Stimulated activated CD4-positive, alpha-beta T cell treated with anti-CD3 and anti-CD28 coated beads, Interleukin-15, amount 100 ng/mL, for 48 hours (primary cell): Measurements from ENCODE around the gene BPIFB6.
"Not testable (repeated sequence)": the region's sequence is repeated elsewhere in the genome, so short reads cannot be mapped to it uniquely, and the experiment has no call there.

ENCODE experiments used
- DNase-seq, 2 donors: peaks; one replicate each; pipeline ENCODE4 v3.0.0-alpha.2; 2020; ENCODE audit warnings: low read depth in 2 of 2

Gene BPIFB6

DNA sequence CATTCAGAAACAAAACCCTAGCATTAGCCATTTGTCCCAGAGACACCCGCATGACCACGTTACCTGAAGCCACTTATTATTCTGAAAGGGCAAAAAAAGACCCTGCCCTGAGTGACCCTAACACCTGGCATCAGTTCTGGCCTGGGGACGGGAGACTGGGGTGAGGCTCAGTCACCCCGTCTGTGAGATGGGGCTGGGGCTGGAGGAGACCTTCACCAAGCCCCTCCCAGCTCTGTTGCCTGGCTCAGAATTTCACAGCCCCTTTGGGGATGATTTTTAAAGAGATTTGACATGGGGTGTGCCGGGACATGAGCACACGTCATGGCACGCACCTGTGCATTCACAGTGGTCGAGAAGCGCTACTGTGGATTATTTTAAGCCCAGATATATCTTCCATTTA lies 1.4 kb upstream of the BPIFB6 start:
- DNase-seq: no peak

DNA sequence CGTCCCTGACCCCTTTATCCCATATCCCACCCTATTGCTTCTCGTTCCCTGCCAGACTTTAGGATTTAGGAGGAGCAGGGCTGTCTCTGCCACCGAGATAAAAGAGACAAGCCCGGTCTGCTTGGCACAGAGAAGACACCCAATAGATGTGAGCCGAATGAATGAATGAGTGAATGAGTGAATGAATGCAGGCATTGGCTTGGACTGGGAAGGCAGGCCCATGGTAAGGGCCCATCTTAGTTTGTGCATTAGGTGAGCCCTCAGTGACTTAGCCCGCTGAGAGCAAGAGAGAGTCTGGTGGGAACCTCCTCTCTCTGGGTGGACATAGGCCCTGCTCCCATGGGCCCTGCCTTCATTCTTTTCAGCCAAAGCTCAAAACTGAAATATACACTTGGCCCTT lies 879 bp upstream of the BPIFB6 start:
- DNase-seq: no peak

DNA sequence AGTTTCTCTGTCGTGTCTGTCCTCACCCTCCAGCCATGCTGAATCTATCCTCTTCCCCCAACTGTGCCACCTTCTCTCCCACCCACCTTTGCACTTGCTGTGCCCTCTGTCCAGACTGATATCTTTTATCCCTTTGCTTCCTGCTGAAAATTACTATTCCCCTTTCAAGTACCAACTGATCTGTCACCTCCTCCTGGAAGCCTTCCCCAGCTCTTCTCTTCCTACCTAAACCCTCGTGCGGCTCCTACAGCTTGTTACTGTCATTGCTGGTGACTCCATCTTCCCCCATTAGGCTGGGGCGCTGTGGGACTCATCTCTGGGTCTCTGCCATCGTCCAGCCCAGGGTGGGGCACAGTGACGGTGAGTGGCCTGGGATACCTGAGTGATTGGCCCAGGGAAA lies 1.1 kb downstream of the BPIFB6 start:
- no peak for DNase-seq

DNA sequence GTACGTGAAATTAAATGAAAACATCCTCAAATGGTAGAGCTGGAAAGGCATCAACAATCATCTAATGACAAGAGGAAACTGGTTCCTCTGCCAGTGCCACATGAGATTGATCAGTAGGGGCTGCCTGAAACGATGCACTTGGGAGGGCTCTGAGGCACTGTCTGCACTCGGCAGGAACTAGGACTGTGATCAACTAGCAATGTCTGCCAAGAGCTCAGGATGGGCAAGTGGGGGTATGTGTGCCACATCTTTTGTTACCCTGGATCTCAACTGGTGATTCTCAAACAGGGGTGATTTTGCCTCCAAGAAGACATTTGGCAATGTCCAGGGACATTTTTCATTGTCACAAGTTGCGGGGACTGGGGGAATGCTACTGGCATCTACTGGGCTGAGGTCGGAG lies 1.9 kb downstream of the BPIFB6 start:
- no peak for DNase-seq

DNA sequence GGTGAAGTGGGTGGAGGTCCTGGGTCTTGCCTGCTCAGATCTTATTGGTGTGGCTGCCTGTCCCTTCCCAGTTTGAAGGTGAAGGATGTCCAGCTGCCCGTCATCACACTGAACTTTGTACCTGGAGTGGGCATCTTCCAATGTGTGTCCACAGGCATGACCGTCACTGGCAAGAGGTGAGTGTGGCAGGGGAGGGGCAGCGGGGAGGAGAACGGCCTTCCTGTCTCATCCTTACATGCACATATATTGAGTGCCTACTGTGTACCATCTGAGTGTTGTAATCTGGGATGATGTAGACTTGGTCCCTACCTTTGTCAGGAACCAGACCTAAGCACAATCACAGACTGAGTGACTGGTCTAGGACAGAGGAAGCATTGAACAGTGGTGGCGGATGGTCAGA lies 2.7 kb downstream of the BPIFB6 start:
- DNase-seq: no peak

DNA sequence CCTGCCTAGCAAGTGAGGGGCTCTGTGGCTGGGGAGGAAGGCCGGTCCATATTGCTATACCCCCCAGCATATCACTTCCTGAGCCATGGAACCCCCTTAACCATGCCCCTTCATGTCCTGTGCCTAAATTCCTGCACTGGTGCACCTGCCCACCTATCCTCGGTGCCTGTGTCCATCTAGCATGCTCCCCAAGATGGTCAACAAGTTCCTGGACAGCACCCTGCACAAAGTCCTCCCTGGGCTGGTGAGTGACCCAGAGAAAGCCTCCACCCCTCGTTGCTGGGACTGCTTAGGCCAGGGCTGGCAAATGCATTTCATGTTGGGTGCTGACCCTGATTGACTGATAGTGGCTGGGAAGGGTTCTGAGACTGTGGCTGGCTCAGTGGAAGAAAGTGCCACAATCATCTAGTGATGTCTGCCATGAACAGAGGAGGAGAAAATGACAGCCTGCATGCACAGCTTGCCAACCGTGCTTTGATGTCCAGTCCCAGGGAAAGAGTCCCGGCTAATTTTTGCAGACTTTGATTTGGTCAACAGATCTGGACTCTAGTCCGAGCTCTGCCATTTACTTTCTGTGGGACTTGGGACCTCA lies 3.5 kb downstream of the BPIFB6 start:
- DNase-seq: no peak

DNA sequence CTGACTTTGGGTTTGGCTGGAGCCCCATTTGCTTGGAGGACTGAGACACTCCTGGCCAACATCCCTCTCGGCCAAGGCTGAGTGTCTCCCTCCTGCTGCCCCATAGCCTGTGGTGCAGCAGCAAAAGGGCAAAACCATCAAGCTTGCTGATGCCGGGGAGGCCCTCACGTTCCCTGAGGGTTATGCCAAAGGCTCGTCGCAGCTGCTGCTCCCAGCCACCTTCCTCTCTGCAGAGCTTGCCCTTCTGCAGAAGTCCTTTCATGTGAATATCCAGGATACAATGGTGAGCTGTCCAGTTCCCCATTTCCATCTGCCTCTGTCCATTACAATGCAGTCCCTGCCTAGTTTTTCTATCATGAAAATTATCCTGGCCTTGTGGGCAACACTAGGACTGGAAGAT lies 6.0 kb downstream of the BPIFB6 start:
- no peak for DNase-seq

DNA sequence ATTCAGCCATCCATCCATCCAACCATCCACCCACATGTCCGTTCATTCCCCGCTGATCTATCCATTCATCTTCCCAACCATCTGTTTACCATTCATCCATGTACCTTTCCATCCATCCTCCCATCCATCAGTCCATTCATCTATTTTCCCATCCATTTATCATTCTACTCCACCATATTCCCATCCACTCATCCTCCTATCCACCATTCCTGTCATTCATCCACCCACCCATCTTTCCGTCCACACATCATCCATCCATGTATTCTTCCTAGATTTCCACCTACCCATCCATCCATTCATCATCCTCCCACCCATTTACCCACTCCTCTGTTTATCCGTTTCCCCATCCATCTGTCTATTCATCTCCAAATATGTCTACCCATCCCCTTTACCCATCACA lies 6.8 kb downstream of the BPIFB6 start:
- no peak for DNase-seq

DNA sequence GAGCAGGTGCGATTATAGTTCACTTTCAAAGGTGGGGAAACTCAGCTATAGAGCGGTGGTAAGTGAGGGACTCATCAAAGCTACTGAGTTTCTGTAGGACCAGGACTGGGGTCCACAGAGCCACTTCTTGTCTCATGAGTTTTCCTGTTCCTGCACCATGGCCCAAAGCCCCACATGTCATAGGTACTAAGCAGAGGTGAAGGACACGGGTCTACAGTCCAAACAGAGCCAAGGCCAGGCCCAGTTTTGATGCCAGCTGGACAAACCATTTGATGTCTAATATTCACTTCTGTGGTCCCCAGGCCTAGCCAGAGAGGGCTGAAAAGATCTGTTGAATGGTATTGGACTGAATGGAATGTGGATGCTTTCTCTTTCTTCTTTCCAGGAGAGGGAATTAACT lies 11.0 kb downstream of the BPIFB6 start:
- DNase-seq: no peak

DNA sequence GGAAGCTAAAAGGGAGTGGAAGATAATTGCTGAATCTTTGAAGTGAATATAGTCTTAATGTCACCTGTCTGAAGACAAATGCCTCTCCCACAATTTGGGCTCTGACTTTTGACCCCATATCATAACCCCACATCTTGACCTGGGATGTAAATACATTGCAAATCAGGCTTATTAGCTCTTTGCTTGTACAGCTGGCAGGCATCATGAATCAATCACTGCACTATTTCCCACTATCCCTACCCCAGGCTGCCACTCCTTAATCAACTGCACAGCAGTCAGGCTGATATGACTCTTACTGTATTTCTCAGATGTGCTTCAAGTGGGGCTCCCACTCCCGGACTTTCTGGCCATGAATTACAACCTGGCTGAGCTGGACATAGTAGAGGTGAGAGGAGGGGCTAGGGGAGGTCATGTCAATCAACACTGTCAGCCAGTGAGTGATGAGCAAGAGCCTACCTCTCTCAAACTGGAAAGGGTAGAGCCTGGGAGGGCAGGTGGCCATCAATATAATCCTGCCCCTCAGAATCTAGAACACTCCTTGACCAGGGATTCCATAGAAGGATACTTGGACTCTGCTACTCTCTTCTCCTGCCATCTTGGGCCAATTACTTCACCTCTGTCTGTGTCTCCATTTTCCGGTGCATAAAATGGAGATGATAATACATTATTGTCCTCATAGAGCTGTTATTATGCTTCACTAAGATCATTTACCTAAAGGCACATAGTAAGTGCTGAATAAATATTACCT lies 11.7 kb downstream of the BPIFB6 start:
- DNase-seq: no peak

DNA sequence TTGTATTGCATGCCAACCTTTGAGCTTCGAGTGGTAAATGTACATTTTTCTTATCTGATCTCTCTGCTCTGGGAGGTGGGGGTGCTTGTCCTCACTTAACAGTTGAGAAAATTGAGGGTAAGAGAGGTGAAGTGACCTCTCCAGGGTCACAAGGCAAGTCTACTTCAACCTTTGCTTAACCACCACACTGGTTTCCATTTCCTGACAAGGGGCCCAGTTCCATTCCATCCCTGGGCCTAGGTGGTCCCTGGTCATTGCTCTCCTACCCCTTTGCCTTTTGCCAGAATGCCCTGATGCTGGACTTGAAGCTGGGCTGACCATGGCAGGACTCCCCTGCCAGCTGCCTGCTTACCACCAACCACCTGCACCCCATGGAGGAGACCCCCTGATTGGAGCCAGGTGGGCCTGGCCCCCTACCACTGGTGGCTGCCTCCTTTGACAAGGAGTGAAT lies 12.3 kb downstream of the BPIFB6 start:
- DNase-seq: no peak

DNA sequence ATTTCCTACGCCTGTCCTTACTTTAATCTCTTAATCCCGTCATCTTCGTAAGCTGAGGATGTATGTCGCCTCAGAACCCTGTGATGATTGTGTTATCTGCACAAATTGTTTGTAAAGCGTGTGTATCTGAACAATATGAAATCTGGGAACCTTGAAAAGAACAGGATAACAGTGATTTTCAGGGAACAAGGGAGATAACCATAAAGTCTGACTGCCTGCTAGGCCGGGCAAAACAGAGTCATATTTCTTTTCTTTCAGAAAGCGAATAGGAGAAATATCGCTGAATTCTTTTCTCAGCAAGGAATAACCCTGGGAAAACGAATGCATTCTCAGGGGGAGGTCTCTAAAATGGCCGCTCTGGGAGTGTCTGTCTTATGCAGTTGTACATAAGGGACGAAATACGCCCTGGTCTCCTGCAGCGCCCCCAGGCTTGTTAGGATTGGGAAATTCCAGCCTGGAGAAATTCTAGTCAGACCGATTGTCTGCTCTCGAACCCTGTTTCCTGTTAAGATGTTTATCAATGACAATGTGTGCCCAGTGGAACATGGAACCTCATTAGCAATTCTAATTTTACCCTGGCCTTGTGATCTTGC lies 13.8 kb downstream of the BPIFB6 start:
- DNase-seq: not testable (repeated sequence)

DNA sequence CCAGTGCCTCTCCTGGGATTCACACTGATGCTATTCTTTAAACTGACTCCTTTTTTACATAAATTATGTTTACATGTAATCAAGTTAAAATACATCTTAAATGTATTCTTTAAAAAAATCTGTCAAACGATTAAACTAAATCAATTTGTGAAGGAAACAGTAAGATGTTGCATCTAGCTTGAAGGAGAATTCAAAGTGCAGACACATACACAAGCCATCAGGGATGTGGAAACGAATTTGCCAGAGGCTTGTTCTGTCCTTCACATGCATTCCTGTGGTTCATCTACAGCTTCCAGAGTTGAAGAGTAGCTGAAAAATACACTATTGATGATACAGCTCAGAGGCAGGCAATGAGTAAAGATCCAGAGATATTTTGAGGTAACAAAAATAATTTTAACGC lies 15.0 kb downstream of the BPIFB6 start:
- DNase-seq: no peak

DNA sequence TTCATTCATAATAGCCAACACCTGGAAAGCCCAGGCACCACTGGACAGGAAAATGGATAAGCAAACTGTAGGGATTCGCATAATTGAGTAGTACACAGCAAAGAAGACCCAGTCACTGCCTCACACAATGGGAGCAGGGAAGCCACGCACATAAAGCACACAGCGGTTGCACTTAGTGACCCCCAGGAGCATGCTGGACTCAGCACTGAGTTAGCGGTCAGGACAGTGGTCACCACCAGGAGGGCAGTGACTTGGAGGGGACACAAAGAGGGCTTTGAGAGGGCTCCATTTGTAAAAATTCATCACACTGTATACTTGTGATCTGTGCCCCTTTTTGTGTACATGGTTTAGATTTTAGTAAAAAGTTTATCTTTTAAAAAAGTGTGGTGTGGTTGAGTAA lies 19.9 kb downstream of the BPIFB6 start:
- DNase-seq: no peak

DNA sequence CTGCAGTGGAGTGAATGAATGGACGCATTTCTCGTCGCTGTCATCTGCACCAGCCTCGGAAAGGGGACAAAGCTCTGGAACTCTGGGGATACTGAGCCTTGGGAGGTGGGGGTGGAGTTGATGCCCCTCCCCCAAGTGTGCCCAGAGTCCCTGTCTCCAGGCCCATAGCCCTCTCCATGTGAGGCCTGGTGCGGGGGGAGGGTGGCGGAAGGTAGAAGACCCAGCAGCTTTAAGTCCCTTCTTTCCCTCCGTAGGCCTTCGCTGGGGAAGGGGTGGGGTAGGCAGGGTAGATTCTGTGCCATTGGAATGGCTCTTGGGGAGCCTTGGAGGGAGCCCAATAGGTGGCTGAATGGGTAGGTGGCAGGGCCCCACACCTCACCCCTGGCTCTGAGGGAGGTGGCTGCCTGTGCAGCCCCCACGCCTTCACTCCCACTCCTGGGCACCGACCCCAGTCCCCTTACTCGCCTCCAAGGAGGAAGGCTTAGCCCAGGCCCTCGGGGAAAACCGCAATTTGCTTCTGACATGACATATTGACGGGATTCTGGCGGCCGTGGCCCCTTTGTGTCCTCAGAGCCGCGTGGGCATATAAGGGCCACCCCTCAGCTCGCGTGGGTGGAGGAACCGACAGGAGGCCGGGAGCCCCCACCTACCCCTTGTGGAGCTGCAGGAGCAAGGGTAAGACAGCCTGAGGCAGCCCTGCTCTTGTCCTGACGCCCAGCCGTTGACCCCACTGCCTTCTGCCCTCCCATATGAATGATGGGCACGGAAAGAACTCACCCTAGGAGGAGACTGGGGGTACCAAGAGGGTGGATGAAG lies 22.1 kb downstream of the BPIFB6 start, which contains the start of gene BPIFB3:
TSS of gene BPIFB3 (plus strand) at position 613 of the 816 bp plus-strand sequence. CDS start 1,533 bp downstream, outside the sequence.
- no peak for DNase-seq

DNA sequence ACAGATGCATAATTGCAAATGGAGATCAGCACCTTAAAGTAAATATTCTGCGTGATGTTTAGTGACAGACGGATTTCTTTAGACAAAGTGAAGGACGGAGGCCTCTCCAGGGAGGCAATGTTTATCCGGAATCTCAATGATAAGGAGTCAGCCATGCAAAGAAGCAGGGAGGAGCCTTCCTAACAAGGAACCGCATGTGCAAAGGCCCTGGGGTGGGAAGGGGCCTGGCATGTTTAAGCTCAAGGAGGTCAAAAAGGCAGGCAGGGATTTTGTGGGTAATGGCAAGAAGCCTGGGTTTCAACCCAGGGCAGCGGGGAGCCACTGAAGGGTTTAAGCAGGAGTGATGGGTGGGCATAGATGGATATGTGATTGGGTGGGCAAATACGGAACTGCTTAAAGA lies 22.9 kb downstream of the BPIFB6 start:
- no peak for DNase-seq

DNA sequence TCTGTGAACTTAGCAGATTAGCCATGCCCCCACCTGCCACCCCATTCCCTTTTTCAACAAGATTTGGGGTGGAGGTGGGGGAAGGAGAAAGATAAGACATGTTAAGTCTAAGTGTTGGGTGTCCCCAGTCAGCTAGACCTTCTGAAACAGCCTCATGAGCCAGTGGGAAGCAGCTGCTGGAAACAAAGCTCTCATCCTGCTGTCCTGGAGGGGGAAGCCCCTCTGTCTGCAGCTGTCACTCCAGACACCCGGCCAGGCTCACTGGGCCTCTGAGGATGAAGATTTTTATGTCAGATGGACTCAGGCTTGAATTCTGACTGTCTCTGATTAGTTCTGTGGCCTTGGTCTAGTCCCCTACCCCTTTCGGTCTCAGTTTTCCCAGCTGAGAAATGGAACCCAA lies 23.3 kb downstream of the BPIFB6 start:
- no peak for DNase-seq

DNA sequence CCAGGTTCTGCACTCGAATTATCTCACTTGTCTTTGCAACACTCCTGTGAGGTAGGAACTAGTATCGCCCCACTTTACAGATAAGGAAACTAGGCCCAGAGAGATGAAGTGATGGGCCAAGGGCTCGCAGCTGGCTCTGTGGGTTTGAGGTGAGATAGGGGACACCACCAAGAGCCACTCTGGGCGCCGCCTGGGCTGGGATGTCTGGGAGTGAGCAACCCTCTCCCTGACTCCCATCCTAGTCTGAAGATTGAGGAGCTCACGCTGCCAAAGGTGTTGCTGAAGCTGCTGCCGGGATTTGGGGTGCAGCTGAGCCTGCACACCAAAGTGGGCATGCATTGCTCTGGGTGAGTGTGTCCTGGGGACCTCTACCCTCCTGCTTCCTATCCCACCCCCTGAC lies 27.7 kb downstream of the BPIFB6 start:
- no peak for DNase-seq

DNA sequence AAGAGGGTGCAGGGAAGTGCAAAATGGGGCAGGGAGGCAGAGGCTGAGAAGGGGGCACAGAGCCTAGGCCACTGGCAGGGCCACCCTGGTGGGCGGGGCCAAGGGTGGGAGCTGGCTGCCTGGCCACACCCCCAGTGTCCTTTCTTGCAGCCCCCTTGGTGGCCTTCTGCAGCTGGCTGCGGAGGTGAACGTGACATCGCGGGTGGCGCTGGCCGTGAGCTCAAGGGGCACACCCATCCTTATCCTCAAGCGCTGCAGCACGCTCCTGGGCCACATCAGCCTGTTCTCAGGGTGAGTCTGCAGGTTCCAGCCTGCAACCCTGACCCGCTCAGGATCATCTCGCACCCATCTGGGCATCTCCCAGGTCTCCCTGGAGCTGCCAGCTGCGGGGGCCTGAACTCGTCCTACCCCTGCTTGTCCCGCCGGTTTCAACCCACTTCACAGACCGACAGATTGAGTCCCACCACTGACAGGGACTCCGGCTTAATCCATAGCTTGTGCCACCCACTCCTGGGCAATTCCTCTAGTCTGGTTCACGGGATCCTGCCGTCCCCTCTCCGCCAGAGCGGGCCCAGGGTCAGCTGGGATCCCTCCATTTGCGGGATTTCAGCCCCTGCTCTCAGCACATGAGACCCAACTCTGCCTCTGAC lies 28.4 kb downstream of the BPIFB6 start:
- no peak for DNase-seq

DNA sequence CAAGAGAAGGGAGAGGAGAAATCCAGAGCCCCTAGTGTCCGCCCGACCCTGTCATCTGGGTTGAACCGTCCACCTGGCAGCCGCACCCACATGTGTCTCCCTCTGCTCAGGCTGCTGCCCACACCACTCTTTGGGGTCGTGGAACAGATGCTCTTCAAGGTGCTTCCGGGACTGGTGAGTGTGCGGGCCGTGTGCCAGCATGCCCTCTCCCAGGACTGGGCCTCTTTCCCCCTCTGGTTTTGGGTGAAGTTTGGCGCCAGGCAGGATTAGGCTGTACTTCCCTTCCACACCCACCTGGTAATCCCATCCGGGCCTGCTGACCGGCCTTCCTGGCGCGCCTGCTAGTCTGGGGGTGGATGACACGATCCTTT lies 30.2 kb downstream of the BPIFB6 start:
- DNase-seq: no peak

DNA sequence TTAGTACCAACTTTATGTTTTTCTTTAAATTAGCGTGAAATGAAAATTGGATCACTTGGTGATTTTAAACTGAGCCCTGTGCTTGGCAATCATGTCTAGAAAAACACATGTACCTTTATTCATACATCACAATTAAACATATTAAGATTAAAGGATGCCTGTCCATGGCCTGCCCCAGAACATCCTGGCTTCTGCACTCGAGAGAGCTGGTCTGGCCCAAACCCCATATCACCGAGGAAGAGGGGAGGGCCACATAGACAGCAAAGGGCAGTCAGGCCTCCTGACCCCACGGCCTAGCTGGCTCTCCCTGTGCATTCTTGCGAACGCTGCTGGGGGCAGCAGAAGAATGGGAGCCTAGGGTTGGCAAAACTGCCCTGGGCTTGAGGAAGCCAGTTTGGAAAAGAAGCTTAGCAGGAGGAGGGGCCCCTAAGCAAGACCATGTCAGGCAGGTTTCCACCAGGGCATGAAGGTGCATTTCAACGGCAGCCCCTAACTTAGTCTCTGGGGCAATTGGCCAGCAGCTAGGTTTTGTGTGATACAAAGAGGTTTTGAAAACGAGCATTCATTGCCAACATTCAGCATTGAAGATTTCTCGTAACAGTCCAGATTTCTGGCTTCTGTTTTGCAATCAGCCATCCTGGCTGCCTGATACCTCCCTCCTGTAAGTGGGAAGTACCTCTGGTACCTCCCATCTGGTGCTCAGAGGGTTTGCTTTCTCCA lies 30.8 kb downstream of the BPIFB6 start:
- no peak for DNase-seq
